Effector memory CD4-positive, alpha-beta T cell (primary cell): ENCODE data around the gene LGI2.
"Not testable (repeated sequence)": the region's sequence is repeated elsewhere in the genome, so short reads cannot be mapped to it uniquely, and the experiment has no call there.

ENCODE experiments used
- DNase-seq, 3 donors: peaks; one replicate each; pipeline ENCODE4 v3.0.0-alpha.2; 2020
- H3K27ac ChIP-seq: 2 replicates; pipeline ENCODE4 v1.7.0; 2013; ENCODE audit warnings: mild to moderate bottlenecking, low read length, moderate library complexity; ENCODE audit not compliant: insufficient read depth, poor library complexity, severe bottlenecking
- H3K27me3 ChIP-seq: replicated peaks from 2 replicates; pipeline ENCODE4 v1.7.0; 2013; ENCODE audit warnings: mild to moderate bottlenecking, low read length; ENCODE audit not compliant: insufficient read depth, control insufficient read depth, poor library complexity, severe bottlenecking
- H3K36me3 ChIP-seq: 2 replicates; pipeline ENCODE4 v1.7.0; 2013; ENCODE audit warnings: mild to moderate bottlenecking, low read length, moderate library complexity; ENCODE audit not compliant: control insufficient read depth, insufficient read depth
- H3K4me1 ChIP-seq: 2 replicates; pipeline ENCODE4 v1.7.0; 2013; ENCODE audit warnings: low read length, mild to moderate bottlenecking; ENCODE audit not compliant: control insufficient read depth, insufficient read depth, poor library complexity, severe bottlenecking
- H3K4me3 ChIP-seq: 2 replicates; pipeline ENCODE4 v1.7.0; 2013; ENCODE audit warnings: low read length, low read depth, mild to moderate bottlenecking; ENCODE audit not compliant: insufficient read depth, poor library complexity, severe bottlenecking
- H3K9me3 ChIP-seq: 2 replicates; pipeline ENCODE4 v1.7.0; 2013; ENCODE audit warnings: mild to moderate bottlenecking, low read length, moderate library complexity; ENCODE audit not compliant: control insufficient read depth

Gene LGI2

DNA sequence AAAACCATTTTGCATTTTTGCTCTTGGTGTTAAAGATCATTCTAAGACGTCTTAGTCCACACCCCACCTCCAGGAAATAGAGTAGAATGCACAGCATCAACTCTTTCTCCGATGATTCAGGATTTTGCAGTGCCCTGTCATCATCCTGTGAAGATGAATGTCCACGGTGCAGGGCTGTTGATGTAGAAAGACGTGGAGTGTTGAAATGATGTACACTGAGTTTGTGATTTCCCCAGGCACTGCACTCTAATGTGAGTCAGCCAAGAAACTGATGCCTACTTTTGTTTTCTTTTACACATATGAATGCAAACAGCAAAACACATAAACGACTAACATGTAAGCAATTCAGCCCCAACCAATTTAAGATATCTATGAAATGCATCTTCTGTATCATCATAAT is 10.5 kb downstream of the LGI2 start:
- no peak overlapping the region for H3K4me3 ChIP-seq
- H3K9me3 ChIP-seq: no peaks in the 10 kb centered on the region
- peaks cover 5% of the 10 kb centered on the region for H3K27me3 ChIP-seq
- DNase-seq: no peak
- no peak overlapping the region for H3K27ac ChIP-seq
- no peaks in the 10 kb centered on the region for H3K4me1 ChIP-seq
- H3K36me3 ChIP-seq: no peaks in the 10 kb centered on the region

DNA sequence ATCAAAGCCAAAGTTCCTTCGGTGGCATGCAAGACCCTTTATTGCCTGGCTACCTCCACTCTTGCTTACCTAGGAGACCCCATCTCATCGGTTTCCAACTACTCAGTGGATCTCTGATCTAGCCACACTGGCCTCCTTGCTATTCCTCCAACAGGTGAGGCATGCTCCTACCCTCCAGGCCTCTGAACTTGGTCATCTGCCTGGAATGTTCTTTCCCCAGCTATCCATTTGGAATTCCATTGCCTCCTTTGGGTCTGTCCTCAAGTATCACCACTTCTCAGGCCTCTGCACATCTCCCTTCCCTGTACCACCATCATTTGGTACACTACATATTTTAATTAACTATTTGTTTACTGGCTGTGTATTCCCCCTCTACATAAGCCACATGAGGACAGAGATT is 11.2 kb downstream of the LGI2 start:
- H3K36me3 ChIP-seq: no peaks in the 10 kb centered on the region
- H3K27ac ChIP-seq: no peak overlapping the region
- no peaks in the 10 kb centered on the region for H3K4me1 ChIP-seq
- H3K27me3 ChIP-seq: peaks cover 5% of the 10 kb centered on the region
- no peak for DNase-seq
- H3K4me3 ChIP-seq: no peak overlapping the region
- no peaks in the 10 kb centered on the region for H3K9me3 ChIP-seq

DNA sequence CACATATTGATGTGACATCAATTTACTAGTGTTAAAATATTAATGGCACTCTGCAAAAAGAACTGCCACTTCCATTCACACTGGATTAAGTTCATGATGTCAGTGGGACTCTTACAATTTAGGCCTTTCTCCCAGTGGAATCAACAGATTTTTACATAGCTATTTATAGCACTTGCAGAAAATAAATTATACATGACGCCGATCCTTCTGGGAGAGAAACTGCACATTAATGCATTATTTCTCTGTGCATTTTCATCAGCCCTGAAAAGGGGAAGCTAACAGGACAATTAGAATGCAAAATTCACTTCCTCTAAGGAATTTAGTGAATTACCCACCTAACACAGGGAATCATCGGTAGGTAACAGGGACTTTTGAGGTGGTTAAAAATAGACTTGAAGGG is 15.7 kb downstream of the LGI2 start:
- no peak for DNase-seq
- H3K27ac ChIP-seq: no peak overlapping the region
- no peaks in the 10 kb centered on the region for H3K9me3 ChIP-seq
- H3K27me3 ChIP-seq: no peaks in the 10 kb centered on the region
- H3K4me1 ChIP-seq: no peaks in the 10 kb centered on the region
- H3K36me3 ChIP-seq: no peaks in the 10 kb centered on the region
- H3K4me3 ChIP-seq: no peak overlapping the region

DNA sequence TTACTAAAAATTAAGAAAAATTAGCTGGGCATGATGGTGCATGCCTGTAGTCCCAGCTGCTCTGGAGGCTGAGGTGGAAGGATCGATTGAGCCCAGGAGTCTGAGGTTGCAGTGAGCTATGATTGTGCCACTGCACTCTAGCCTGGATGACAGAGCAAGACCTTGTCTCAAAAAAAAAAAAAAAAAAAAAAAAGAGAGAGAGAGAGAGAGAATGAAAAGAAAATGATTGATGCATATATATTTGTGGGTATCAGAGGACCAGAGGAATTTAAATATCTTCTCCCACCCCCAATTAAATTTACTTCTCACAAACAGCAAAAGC is 16.1 kb downstream of the LGI2 start:
- not testable (repeated sequence) for H3K27ac ChIP-seq, H3K27me3 ChIP-seq, H3K4me1 ChIP-seq, DNase-seq, H3K9me3 ChIP-seq, H3K4me3 ChIP-seq, H3K36me3 ChIP-seq

DNA sequence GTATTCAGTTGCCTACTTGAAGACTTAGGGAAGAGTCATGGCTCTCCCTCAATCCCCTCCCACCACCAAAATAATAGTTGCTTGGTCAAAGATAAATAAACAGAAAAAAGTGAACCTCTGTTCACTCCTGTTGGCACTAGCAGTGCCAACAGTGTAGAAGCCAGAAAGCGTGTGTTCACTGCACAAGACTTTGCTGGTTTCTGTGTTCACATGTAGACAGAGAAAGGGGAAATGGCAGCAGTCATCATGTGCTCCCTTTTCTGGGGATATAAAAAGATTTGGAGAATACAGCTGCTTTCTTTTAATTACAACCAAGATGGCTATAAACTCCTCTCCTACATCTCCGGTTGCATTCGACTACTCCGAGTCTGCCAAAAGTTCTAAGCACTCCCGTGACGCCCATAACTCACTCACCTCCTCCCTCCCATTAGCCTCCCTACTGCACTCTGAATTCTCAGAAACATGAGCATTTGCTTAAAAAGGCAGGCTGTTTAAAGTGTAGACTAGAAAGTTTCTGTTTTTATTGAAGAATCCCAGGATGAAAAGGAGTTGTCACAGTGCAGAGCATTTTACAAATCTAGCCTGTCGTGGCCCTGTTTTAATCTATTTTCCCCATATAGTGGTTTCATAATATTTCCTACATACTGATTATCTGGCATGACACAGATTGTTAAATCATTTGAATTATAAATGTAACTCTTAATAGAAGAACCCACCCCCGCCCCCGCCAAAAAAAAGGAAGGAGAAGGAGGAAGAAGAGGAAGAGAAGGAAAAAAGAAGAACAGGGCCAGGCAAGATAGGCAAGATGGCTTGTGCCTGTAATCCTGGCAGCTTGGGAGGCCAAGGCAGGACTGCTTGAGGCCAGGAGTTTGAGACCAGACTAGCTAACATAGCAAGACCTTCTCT is 16.7 kb downstream of the LGI2 start:
- Histone ChIP-seq H3K4me3 (no peak overlapping the region), H3K27me3 (no peaks in the 10 kb centered on the region), H3K27ac (no peak overlapping the region), H3K9me3 (no peaks in the 10 kb centered on the region), H3K36me3 (no peaks in the 10 kb centered on the region), H3K4me1 (no peaks in the 10 kb centered on the region)
- no peak for DNase-seq

DNA sequence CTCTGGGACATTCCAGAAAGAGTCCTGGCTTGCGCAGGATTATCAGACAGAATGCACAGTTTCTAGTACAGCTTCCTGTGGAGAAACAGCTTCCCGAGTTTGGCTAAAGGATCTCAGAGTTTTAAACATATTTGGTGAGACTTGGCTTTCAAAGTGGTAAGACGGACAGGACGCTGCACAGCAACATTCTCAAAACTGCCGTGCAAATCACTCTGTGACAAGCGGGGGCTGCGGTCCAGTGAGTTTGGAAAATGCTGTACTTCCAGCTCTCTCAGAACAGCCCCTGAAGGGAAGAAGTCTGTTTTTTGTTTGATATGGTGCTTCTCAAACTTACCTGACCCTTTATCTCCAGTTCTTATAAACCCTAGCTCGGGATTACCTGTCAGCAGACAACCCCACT is 18.1 kb downstream of the LGI2 start:
- no peaks in the 10 kb centered on the region for H3K4me1 ChIP-seq
- H3K36me3 ChIP-seq: no peaks in the 10 kb centered on the region
- H3K27me3 ChIP-seq: no peaks in the 10 kb centered on the region
- H3K27ac ChIP-seq: no peak overlapping the region
- no peak for DNase-seq
- no peak overlapping the region for H3K4me3 ChIP-seq
- no peaks in the 10 kb centered on the region for H3K9me3 ChIP-seq

DNA sequence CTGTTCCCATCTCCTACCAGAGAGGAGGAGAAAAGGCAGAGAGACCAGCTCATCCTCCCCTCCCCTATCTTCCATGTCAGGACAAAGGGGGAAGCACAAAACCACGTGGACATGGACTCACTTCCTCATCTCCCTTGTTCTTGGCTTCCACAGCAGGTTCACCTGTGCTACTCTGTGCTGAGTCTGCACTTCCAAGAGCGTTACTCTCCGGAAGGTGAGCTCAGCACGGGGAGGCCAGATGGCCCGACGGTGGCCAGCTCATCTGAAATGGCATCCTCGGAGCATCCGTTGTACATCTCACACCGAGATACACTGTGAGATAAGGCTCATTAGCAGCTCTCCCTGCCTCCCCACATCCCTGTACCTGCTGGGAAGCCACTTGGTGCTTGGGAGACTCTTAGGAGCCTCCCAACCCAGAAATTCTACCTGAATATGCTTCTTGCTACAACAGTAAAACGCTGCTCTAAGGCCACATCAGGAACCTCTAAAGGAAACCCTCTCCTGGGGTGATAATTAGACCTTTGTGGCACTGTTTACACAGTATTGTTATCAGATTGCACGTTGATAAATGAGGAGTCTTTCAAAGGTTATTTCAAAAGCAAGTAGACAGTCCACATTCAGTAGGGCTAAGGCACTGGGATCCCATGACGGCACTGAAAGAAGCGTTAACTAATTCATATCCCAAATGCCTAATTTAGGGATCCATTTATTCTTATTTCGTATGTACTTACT is 19.4 kb downstream of the LGI2 start:
- no peak for DNase-seq
- no peaks in the 10 kb centered on the region for H3K9me3 ChIP-seq
- no peak overlapping the region for H3K4me3 ChIP-seq
- H3K4me1 ChIP-seq: no peaks in the 10 kb centered on the region
- H3K27ac ChIP-seq: no peak overlapping the region
- no peaks in the 10 kb centered on the region for H3K36me3 ChIP-seq
- no peaks in the 10 kb centered on the region for H3K27me3 ChIP-seq

DNA sequence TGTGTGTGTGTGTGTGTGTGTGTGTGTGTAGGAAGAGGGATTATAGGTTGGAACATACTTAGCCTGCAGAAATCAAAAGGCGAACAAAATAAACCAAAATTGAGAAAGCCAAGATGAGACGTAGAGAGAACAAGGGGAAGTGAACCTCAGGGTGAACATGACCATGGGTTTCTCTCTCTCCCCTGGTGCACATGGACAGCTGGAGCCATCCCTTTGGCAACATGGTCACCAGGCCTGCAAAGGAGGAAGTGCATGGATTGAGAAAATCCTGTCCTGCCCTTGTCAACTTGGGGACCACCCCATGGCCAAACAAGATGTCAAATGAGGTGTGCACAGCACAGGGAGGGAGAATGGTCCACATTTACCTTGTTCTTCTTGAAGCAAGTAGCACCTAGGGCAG is 23.1 kb downstream of the LGI2 start:
- Histone ChIP-seq H3K4me1 (no peaks in the 10 kb centered on the region), H3K4me3 (no peak overlapping the region), H3K36me3 (no peaks in the 10 kb centered on the region), H3K9me3 (no peaks in the 10 kb centered on the region), H3K27ac (no peak overlapping the region), H3K27me3 (no peaks in the 10 kb centered on the region)
- DNase-seq: no peak

DNA sequence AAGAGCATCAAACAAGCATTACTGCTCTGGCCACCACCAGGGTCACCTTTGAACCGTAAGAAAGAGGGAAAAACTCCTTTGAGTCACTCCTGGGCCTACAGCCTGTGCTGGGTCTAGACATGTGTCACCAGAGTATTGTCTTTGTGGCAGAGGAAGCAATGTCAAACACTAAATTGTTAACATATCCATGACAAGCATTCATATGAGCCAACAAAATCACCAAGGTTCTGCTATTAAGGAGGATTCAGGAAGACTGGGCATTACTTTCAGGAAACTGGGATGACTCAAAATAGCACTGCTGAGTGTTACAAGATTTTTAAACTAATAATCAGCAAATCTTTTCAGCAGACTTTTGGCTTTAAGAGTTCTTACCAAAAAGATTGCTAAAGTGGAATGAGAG is 28.1 kb downstream of the LGI2 start:
- Histone ChIP-seq H3K4me1 (no peaks in the 10 kb centered on the region), H3K4me3 (no peak overlapping the region), H3K36me3 (no peaks in the 10 kb centered on the region), H3K27me3 (no peaks in the 10 kb centered on the region), H3K27ac (no peak overlapping the region), H3K9me3 (no peaks in the 10 kb centered on the region)
- DNase-seq: no peak

DNA sequence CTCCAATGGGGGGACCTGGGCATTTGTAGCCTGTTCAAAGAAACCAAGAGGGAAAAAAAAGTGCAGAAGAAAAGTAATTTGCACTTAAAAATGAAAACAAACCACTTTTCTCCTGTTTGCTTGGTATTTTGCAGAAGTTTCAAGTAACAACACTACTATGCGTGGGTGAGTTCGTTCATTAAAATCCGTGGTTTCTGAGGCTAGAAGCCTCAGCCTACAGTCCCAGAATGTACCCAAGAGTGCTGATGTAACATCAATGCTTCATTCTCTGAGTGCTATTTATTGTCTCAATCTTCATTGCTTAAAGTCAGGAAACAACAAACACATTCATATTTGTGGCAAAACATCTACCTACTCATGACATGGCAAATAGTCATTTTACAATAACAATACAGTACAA is 29.2 kb downstream of the LGI2 start:
- no peak overlapping the region for H3K27ac ChIP-seq
- no peaks in the 10 kb centered on the region for H3K9me3 ChIP-seq
- DNase-seq: no peak
- H3K4me3 ChIP-seq: no peak overlapping the region
- no peaks in the 10 kb centered on the region for H3K36me3 ChIP-seq
- H3K27me3 ChIP-seq: no peaks in the 10 kb centered on the region
- no peaks in the 10 kb centered on the region for H3K4me1 ChIP-seq
